Measurements from ENCODE around the gene PCCA.
"Not testable (repeated sequence)": the region's sequence is repeated elsewhere in the genome, so short reads cannot be mapped to it uniquely, and the experiment has no call there.

The PCCA gene

DNA sequence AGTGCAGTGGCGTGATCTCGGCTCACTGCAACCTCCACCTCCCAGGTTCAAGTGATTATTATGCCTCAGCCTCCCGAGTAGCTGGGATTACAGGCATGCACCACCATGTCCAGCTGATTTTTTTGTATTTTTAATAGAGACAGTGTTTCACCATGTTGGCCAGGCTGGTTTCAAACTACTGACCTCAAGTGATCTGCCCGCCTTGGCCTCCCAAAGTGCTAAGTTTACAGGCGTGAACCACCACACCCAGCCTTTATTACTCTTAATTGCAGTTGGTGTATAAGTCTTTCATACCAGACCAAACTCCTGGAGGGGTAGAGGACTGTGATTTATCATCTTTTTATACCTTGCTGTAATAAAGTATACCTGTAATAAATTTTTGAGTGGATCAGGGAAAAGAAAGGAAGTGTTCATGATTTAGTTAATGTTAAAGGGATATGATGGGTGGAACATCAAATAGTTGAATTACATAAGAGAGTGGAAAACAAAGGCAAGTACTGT is 52.6 kb downstream of the PCCA start:
- not testable (repeated sequence) for DNase-seq

GRCh38 chr13:100146534-100146933 is 57.6 kb downstream of the PCCA start:
- no peak for DNase-seq

DNA sequence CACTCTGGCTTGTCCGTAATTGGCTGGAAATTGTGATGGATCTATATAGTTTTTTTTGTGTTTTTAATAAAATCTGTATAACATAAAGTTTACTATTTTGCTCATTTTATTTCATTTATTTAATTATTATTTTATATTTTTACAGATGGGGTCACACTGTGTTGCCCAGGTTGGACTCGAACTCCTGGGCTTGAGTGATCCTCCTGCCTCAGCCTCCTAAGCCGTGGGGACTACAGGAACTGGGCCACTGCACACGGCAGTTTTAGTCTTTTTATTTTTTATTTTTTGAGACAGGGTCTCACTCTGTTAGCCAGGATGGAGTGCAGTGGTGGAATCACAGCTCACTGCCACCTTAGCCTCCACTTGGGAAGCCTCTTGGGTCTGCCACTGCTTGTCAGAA is 58.9 kb downstream of the PCCA start:
- no peak for DNase-seq

- DNase-seq = no peak
These were observed 59.5 kb downstream of the PCCA start for GRCh38 chr13:100148422-100148821.

DNA sequence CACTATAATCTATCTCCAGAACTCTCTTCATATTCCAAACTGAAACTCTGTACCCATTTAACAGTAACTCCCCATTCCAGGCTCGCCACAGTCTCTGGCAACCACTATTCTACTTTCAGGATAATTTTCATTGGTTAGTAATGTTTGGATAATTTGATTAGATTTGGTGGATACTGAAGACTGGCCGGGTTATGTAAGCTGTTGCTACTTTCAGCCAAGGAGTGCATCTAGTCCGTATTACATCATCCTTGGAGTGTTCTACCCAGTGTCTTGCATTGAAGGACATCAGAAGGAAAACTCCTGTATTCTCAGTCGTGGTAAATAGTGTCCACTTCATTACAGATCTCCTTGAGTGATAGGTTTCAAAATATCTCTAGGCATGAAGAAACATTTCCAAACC is 60.5 kb downstream of the PCCA start:
- no peak for DNase-seq

GRCh38 chr13:100150711-100151110 is 61.8 kb downstream of the PCCA start:
- DNase-seq = not testable (repeated sequence)

DNA sequence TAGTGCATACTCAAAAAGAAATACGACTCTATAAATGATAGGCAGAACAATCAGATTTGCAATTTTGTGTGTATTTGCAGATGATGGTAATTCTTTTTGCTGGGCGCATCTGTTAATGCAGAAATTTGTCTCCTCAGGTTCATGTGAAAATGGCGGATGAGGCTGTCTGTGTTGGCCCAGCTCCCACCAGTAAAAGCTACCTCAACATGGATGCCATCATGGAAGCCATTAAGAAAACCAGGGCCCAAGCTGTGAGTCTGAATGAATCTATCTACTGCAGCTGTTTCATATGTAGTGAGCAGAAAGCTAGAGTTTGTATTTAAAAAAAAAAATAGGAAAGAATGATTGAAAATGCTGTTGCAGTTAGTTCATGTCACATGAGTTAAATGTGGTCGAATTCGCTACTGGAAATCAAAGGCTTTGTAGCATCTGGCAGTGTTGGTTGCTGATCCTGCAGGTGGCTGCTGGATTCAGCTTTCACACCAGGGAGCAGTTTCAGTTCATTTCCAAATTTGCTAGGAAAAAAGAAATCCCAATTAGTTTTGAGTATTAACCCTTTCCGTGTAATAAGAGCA is 66.0 kb downstream of the PCCA start:
- DNase-seq = no peak

GRCh38 chr13:100156788-100157187 is 67.9 kb downstream of the PCCA start:
- no peak for DNase-seq

GRCh38 chr13:100158569-100158968 is 69.7 kb downstream of the PCCA start:
- DNase-seq = no peak

DNA sequence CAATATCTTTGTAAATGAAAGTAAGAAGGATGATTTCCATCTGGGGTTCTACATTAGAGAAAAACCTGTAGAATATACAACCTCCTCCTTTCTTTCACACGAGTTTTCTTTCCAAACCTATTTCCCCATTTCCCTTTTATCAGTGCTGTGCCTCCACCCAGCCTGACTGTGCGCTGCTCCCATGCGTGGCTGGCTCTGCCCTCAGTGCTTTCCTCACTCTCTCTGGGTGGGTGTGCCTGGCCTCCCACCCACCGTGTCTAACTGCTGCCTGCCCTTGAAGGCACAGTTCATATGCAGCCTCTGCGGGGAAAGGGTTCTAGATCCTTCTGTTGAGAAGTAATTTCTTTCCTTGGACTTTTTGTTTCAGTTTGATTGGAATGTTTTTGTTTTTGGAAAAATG is 70.7 kb downstream of the PCCA start:
- DNase-seq = no peak

DNA sequence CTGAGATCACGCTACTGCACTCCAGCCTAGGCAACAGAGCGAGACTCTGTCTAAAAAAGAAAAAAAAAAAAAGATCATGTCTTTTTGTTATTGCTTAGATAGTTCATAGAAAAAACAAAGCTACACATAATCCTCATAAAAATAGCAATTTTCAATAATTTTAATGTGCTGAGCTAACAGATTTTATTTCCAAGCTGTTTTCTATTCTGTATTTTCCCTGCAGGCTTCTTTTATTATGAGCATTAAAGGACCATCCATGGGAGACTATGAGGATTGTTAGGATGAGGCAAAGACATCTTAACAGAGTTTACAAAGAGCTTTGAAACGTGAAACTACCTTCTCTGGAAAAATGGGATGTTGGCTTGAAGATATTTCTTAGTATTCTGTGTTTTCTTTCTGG is 71.6 kb downstream of the PCCA start:
- DNase-seq = no peak

GRCh38 chr13:100163375-100163774 is 74.5 kb downstream of the PCCA start:
- DNase-seq = no peak

DNA sequence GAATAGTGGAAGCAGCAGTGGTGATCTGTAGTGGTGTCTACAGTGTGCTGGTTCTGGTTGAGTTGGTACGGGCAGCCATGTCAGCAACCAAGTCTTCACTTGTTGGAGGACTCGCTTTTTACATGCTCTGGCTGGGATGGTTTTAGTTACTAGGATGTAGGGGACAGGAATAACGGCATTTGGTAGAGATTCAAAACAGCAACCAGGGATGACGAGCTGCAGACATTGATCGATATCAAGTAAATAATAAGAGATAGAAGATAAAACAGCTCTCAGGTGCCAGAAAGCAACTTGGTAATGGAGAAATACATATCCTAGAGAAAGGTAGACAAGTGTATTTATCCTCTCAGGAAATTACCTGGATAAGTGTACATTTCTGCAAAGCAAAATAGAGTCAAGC is 84.3 kb downstream of the PCCA start:
- DNase-seq = no peak

GRCh38 chr13:100174455-100174854 is 85.6 kb downstream of the PCCA start:
- not testable (repeated sequence) for DNase-seq

- no peak for DNase-seq
These were observed 86.3 kb downstream of the PCCA start for GRCh38 chr13:100175078-100175802.

GRCh38 chr13:100175803-100176182 is 86.9 kb downstream of the PCCA start:
- DNase-seq = no peak

GRCh38 chr13:100176801-100177400 is 88.0 kb downstream of the PCCA start:
- peak; percentile 56 to 88 for DNase-seq

GRCh38 chr13:100178309-100178708 is 89.4 kb downstream of the PCCA start:
- DNase-seq = no peak

- no peak for DNase-seq
These were observed 90.4 kb downstream of the PCCA start for GRCh38 chr13:100179276-100179675.

- no peak for DNase-seq
These were observed 94.1 kb downstream of the PCCA start for GRCh38 chr13:100182900-100183490.

DNA sequence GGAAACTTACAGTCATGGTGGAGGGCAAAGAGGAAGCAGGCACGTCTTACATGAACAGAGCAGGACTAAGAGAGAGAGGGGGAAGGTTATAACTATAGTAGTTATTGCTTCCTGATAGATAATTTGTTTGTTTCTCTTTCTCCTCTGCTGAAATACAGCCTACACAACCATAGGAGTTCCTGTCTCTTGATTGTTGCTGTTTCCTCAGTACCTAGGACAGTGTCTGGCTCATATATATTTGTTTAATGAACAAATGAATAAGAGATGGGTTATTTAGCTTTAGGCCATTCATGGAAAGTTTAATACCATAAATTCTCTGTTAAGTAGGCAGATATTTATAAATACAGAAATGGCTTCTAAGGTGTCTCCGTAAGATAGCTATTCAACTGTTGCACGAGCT is 95.2 kb downstream of the PCCA start:
- DNase-seq = no peak

- no peak for DNase-seq
These were observed 106.7 kb downstream of the PCCA start for GRCh38 chr13:100195568-100195967.

DNA sequence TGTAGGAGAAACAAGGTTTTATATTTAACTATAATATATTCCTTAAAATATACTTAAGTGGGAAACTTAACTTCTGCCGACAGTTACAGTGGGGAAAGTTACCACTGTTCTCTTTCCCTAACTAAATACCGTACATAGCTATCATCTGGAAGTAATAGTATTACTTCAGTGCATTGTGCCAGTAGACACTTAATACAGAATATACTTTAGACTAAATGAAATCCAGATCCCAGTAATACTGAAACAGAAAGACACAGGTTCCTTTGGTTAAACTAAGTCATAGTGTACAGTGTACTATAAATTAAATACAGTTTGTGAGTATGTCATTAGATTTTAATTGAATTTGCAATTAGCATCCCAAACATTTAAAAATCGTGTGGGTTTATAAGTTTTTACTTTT is 107.5 kb downstream of the PCCA start:
- no peak for DNase-seq

- no peak for DNase-seq
These were observed 108.2 kb downstream of the PCCA start for GRCh38 chr13:100197116-100197515.

Measured in NCI-H524 (cell line).